ENCODE results near the gene RNF212.

DNA sequence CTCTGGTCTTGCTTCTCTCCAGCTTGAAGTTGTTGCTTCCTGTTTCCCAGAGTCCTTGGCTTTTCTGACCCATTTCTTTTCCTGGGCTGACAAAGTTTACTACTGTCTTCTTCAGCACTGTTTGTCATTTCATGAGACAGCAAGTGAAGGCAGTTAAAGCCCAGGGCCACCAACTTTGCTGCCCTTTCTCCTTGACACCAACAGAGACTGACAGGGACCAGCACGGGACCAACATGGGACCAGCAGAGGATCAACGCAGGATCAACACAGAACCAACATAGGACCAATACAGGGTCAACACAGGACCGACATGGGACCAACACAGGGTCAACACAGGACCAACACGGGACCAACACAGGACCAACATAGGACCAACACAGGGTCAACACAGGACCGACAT is 34.9 kb downstream of the RNF212 start:
- TF ChIP-seq POLR2AphosphoS5 (IDR thresholded peaks at IDR 0.05; ENCODE audit: borderline replicate concordance, low read depth, low read length) (no peak), FOXP2 (optimal IDR thresholded peaks at IDR 0.05; ENCODE audit: control extremely low read depth, extremely low read length, insufficient read depth) (no peak), EZH2 (IDR thresholded peaks at IDR 0.05) (no peak)

All from SK-N-MC (cell line).